ENCODE measurements around the gene AQP2.

Gene AQP2

GRCh38 chr12:49941556-49942511 is 8.7 kb upstream of the AQP2 start:
- no peak for DNase-seq (ENCODE audit: low read depth)

- no peak for DNase-seq (ENCODE audit: low read depth)
Observed at GRCh38 chr12:49942512-49942893, 8.0 kb upstream of the AQP2 start.

GRCh38 chr12:49942921-49943624 is 7.5 kb upstream of the AQP2 start:
- no peak for DNase-seq (ENCODE audit: low read depth)

- DNase-seq (ENCODE audit: low read depth): no peak
Observed at GRCh38 chr12:49943625-49943960, 6.9 kb upstream of the AQP2 start.

GRCh38 chr12:49944046-49944445 is 6.5 kb upstream of the AQP2 start:
- no peak for DNase-seq (ENCODE audit: low read depth)

- DNase-seq (ENCODE audit: low read depth): no peak
Observed at GRCh38 chr12:49944718-49945117, 5.8 kb upstream of the AQP2 start.

- peak; percentile 68 for DNase-seq (ENCODE audit: low read depth)
Observed at GRCh38 chr12:49945394-49946080, 5.0 kb upstream of the AQP2 start.

GRCh38 chr12:49946086-49946485 is 4.5 kb upstream of the AQP2 start:
- DNase-seq (ENCODE audit: low read depth): no peak

GRCh38 chr12:49946497-49946896 is 4.0 kb upstream of the AQP2 start:
- DNase-seq (ENCODE audit: low read depth): no peak

GRCh38 chr12:49947593-49948226 is 2.8 kb upstream of the AQP2 start:
- DNase-seq (ENCODE audit: low read depth): no peak

GRCh38 chr12:49948866-49949845 is 1.4 kb upstream of the AQP2 start:
- DNase-seq (ENCODE audit: low read depth): no peak

- DNase-seq (ENCODE audit: low read depth): no peak
Observed at GRCh38 chr12:49949866-49950265, 671 bp upstream of the AQP2 start.

- no peak for DNase-seq (ENCODE audit: low read depth)
Observed at GRCh38 chr12:49951411-49952240, 1.1 kb downstream of the AQP2 start.

GRCh38 chr12:49952391-49953055 is 2.0 kb downstream of the AQP2 start:
- DNase-seq (ENCODE audit: low read depth): no peak

GRCh38 chr12:49953151-49953550 is 2.6 kb downstream of the AQP2 start:
- DNase-seq (ENCODE audit: low read depth): no peak

GRCh38 chr12:49953961-49954846 is 3.7 kb downstream of the AQP2 start:
- DNase-seq (ENCODE audit: low read depth): no peak

GRCh38 chr12:49954863-49955830 is 4.6 kb downstream of the AQP2 start:
- DNase-seq (ENCODE audit: low read depth): no peak
